Spinal cord (tissue), 10 donors: ENCODE results near the gene CCDC102B. TPM values are rescaled to one million over a fixed set of nuclear protein-coding genes. Genes with fewer than 3 reads are reported as not detected.

Experiments
- DNase-seq, 6 donors: peaks; one replicate each; pipeline versions ENCODE4 v3.0.0 to v3.0.0-alpha.2; 2013 to 2015; ENCODE audit warnings: low spot score in 6 of 6, low read depth in 4 of 6
- H3K27ac ChIP-seq: one replicate; pipeline ENCODE4 v1.5.1; 2013; ENCODE audit warnings: low read depth, low read length, control low read depth
- H3K27me3 ChIP-seq: one replicate; pipeline ENCODE4 v1.6.1; 2013; ENCODE audit warnings: low read length; ENCODE audit not compliant: control insufficient read depth, insufficient read depth
- H3K36me3 ChIP-seq: one replicate; pipeline ENCODE4 v1.6.1; 2013; ENCODE audit warnings: low read length; ENCODE audit not compliant: control insufficient read depth, insufficient read depth
- H3K4me1 ChIP-seq: one replicate; pipeline ENCODE4 v1.6.1; 2013; ENCODE audit warnings: low read length; ENCODE audit not compliant: control insufficient read depth, insufficient read depth
- H3K4me3 ChIP-seq: one replicate; pipeline ENCODE4 v1.5.1; 2013; ENCODE audit warnings: low read depth, low read length, control low read depth
- H3K9me3 ChIP-seq: one replicate; pipeline ENCODE4 v1.6.1; 2013; ENCODE audit warnings: low read length; ENCODE audit not compliant: control insufficient read depth, insufficient read depth
- WGBS: methylation state at CpG from one replicate; pipeline ENCODE4 v1.1.5; 2013; ENCODE audit warnings: missing lambda C conversion rate; ENCODE audit not compliant: insufficient coverage; 5-methylcytosine and 5-hydroxymethylcytosine counted together
- long read RNA-seq, 4 donors: transcript quantifications; one replicate each; lab custom pipeline, GENCODE V29; 2026
- polyA plus RNA-seq, 2 donors: library from polyadenylated mRNA; unstranded; fragments of 120-200 nt; gene quantifications; one replicate each; pipeline ENCODE4 v1.2.1, GENCODE V29; 2013; ENCODE audit not compliant: insufficient read length in 2 of 2
- total RNA-seq, 2 donors: library from RNA; depleted of rRNA in 1 of 2; stranded (reverse); fragments of 120-200 nt in 1 of 2; fragments of >200 nt in 1 of 2; gene quantifications; one replicate each; pipeline versions ENCODE4 v1.2.3 to v1.2.4, GENCODE V29; 2013 to 2014
- donor health status: healthy.

Gene CCDC102B
- 10 to 100 TPM; 19.4 to 21.2 TPM for total RNA-seq
- 10 to 100 TPM in 1 of 2 donors, 1 to 10 TPM in 1; 6.2 to 11.1 TPM for polyA plus RNA-seq
- long read RNA-seq, donor 1, partial matches to known transcripts = 0 of 3 reads
- long read RNA-seq, donor 1, other reads (novel, unspliced or antisense) = 0 of 3 reads
- long read RNA-seq, donor 2, partial matches to known transcripts = 0 of 1 reads
- long read RNA-seq, donor 2, other reads (novel, unspliced or antisense) = 0 of 1 reads
- long read RNA-seq, donor 3 = 0 reads
- long read RNA-seq, donor 4, partial matches to known transcripts = 0 of 1 reads
- long read RNA-seq, donor 4, other reads (novel, unspliced or antisense) = 0 of 1 reads

DNA sequence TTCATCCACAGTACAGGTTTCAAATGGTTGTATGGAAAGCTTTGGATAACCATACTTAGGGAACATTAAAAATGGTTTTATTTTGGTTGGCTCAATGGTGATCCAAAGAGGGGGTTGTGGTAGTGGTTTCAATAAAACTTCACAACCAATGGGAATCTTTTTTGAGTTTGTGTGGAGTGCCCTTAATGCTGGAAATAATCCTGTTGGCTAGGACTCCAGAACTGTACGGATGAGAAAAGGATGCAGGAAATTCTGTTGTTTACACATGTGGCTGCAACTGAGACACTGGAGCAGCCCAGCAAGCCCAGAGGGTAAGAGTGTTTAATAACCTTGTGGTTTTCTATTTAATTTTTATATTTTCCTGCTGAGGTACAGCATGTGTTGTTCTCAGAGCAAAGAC, at the start of gene CCDC102B:
TSS of gene CCDC102B (plus strand) at position 210 of the 400 bp plus-strand sequence. CDS start 38,684 bp downstream, outside the sequence.
- DNase-seq = peak in 1 of 6 donors; percentile 7
- Histone ChIP-seq H3K4me1 (no peaks in the 10 kb centered on the region), H3K4me3 (no peak within 1 kb of the TSS), H3K36me3 (no peaks in the 10 kb centered on the region), H3K27ac (no peak within 1 kb of the TSS), H3K9me3 (no peaks in the 10 kb centered on the region), H3K27me3 (no peaks in the 10 kb centered on the region)
- 55% methylated on average over 1 of the region's 1 CpG for WGBS

DNA sequence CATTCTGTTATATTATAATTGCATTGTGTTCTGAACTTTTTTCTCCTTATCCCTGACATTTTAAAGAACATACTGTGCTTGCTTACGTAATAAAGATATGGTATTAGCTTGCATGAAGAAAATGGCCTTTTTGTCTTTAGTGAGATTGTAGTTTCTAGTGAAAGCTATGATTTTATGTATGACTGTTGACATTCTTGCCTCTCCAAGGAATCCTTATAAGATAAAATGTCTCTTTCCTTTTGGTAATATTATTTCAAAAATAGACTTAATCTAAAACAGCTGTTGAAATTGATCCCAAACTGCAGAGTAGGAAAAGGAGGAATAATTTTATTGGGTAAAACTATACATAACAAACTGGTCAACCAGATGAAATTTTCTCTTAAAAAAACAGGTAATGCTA, 40.8 kb upstream of the CCDC102B start:
- H3K9me3 ChIP-seq = no peaks in the 10 kb centered on the region
- H3K36me3 ChIP-seq = no peaks in the 10 kb centered on the region
- H3K4me1 ChIP-seq = no peaks in the 10 kb centered on the region
- no peaks in the 10 kb centered on the region for H3K27me3 ChIP-seq
- no peak overlapping the region for H3K27ac ChIP-seq
- no peak overlapping the region for H3K4me3 ChIP-seq
- DNase-seq = no peak
- WGBS = no CpG with 5 or more reads among the region's 1 CpG

DNA sequence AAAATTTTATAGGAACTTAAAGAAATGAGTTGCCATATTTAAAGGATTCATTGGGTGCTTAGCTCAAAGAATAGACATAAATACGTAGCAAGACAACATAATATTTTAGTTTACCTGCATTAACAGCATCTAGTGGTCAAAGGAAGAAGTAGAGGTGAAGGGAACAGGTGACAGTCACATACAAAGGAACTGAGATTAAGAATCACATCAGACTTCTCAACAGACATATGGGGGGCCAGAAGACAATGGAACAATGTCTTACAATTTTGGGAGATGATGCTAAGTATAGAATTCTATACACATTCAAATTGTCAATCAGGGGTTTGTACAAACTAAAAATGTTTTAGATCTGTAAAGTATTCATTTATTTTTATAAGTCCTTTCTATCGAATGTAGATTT, 38.6 kb upstream of the CCDC102B start:
- Histone ChIP-seq H3K36me3 (no peaks in the 10 kb centered on the region), H3K27me3 (no peaks in the 10 kb centered on the region), H3K4me1 (no peaks in the 10 kb centered on the region), H3K4me3 (no peak overlapping the region), H3K27ac (no peak overlapping the region), H3K9me3 (no peaks in the 10 kb centered on the region)
- no peak for DNase-seq
- no CpG with 5 or more reads among the region's 2 CpGs for WGBS

DNA sequence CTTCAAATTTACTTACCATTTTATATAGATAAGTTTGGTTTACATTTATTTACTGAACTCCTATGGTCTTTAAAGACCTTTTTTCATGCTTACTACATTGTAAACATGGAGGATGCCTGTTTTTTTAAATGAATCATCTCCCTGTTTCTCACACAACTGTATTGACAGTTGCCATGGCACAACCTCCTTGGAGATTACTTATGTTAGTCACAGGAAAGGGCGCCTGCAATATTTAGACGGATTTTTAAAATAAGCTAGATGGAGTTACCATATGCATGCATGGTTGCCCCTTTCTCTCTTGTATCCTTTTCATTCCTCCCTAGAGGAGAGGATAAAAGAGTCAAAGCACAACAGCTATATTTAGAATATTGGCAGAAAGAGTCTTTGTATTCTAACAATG, 34.8 kb upstream of the CCDC102B start:
- no CpG with 5 or more reads among the region's 2 CpGs for WGBS
- Histone ChIP-seq H3K27me3 (no peaks in the 10 kb centered on the region), H3K27ac (no peak overlapping the region), H3K4me3 (no peak overlapping the region), H3K4me1 (no peaks in the 10 kb centered on the region), H3K36me3 (no peaks in the 10 kb centered on the region), H3K9me3 (no peaks in the 10 kb centered on the region)
- peak in 1 of 6 donors; percentile 38 for DNase-seq

DNA sequence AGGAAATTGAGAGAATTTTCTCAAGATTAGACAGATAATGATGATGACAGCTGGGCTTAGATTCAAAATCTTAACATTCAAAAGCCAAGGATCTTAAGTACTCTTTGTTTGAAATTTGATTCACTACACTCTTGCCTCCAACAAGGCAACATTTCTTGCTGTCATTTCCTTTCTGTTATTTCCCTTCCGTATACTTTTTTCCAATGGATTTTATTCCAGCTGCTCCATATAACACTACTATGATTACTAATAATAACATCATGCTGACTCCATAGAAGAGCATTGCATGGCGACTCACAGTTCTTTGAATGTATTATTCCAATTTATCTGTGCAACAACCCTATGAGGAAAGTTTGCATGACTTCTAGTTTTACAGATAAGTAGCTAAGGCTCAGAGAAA, 33.9 kb upstream of the CCDC102B start:
- Histone ChIP-seq H3K4me1 (no peaks in the 10 kb centered on the region), H3K4me3 (no peak overlapping the region), H3K9me3 (no peaks in the 10 kb centered on the region), H3K27me3 (no peaks in the 10 kb centered on the region), H3K27ac (no peak overlapping the region), H3K36me3 (no peaks in the 10 kb centered on the region)
- no CpG with 5 or more reads among the region's 2 CpGs for WGBS
- no peak for DNase-seq

DNA sequence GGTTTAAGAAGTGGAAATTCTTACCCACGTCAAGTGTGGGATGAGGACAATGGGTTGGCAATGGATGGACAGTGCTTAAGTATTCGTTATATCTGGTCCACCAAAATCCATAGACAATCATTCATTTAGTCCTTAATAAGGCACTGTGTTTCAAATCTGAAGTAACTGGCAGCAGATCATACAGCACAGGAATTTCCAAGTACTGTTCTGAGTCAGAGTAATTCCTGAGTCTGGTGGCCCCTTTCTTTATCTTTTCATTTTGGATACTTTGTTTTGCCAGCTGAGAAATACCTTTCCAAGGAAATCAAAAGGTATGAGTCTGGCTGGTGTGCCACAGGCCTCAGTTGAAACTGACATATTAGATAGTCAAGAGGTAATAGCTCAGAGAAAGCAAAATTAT, 31.4 kb upstream of the CCDC102B start:
- Histone ChIP-seq H3K27me3 (no peaks in the 10 kb centered on the region), H3K36me3 (no peaks in the 10 kb centered on the region), H3K4me3 (no peak overlapping the region), H3K4me1 (no peaks in the 10 kb centered on the region), H3K9me3 (no peaks in the 10 kb centered on the region), H3K27ac (no peak overlapping the region)
- WGBS = no CpG with 5 or more reads among the region's 2 CpGs
- DNase-seq = no peak

DNA sequence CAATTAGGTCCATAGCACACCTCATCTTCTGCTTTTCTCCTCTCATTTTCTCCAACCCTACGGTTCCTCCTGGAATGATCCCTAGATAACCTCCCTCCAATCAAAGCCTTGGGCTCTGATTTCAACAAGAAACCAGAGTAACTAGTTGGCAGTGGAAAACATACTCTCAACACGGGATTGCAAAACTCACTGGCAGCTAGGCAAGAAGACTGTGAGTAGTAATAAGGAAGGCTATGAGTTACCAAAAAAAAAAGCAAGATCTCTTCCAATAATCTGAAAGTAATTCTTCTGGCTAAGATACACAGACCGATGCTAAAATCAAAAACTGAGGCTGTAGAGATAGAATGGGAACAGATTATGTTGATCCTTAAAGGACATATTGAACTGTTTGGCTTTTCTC, 28.4 kb upstream of the CCDC102B start:
- Histone ChIP-seq H3K4me3 (no peak overlapping the region), H3K36me3 (no peaks in the 10 kb centered on the region), H3K9me3 (no peaks in the 10 kb centered on the region), H3K4me1 (no peaks in the 10 kb centered on the region), H3K27ac (no peak overlapping the region), H3K27me3 (no peaks in the 10 kb centered on the region)
- DNase-seq = no peak
- WGBS = 80% methylated on average over 1 of the region's 3 CpGs

DNA sequence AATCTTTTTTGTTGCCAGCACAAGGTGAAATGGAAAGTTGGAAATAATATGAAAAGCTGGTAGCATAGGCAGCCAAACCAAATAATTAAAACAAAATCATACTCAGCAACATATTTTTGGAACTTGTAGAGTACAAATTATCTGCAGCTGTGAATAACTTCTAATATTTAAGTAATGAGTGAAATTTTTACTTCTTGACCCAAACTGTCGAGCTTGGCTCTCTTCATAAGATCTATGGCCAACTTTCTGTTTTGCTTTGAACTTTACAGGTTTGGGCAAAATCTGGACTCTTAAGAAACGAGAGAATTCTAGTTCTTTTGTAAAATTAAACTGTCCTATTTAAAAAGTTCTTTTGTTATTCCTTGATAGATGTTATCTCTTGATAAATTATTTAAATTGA, 25.6 kb upstream of the CCDC102B start:
- no peaks in the 10 kb centered on the region for H3K27me3 ChIP-seq
- peak in 1 of 6 donors; percentile 8 for DNase-seq
- no peaks in the 10 kb centered on the region for H3K4me1 ChIP-seq
- no peaks in the 10 kb centered on the region for H3K9me3 ChIP-seq
- no peak overlapping the region for H3K4me3 ChIP-seq
- WGBS = no CpG with 5 or more reads among the region's 2 CpGs
- no peaks in the 10 kb centered on the region for H3K36me3 ChIP-seq
- H3K27ac ChIP-seq = no peak overlapping the region

DNA sequence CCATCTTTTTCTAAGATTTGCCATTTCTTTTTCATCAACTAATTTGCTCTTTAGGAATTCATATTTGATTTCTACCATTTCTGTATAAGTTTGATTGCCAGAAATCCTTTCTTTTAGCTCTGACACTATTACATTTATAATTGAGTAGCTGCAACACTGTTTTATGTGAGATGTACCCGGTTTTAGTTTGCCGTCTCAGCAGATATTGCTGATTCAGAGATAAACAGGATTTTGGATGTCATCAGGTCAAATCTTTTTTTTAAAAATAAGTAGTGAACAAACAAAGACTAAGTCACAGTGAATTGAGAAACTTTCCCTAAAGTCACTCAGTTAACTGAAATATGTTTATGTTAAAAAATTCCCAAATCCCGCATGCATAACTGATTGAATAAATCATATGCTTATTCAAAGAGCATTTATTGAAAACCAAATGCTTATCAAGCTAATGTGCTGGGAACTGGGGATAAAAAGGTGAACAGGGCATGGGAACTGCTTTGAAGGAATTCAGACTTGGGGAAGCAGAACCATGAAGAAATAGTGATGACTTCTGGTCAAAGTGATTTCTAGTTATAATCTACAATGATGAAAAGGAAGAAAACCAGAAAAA, 19.5 kb upstream of the CCDC102B start:
- Histone ChIP-seq H3K36me3 (no peaks in the 10 kb centered on the region), H3K9me3 (no peaks in the 10 kb centered on the region), H3K27me3 (no peaks in the 10 kb centered on the region), H3K27ac (no peak overlapping the region), H3K4me1 (no peaks in the 10 kb centered on the region), H3K4me3 (no peak overlapping the region)
- DNase-seq = no peak
- no CpG with 5 or more reads among the region's 3 CpGs for WGBS

DNA sequence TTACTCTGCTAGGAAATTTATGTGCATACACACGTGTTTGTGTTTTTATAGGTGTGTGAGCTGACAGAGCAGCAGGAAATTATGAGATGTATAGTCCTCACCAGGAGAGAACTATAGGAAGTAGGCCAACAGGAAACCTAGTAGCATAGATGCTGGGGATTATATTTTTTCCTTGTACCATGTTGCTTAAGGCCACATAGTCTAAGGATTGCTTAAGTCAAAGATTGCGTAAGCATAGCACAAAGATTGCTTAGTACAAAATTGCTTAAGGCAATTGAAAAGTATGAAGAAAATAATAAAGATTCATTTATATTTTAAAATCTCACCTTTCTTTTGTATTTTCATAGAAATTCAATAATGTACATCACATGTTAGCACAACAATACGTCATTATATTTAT, 18.7 kb upstream of the CCDC102B start:
- WGBS = 40% methylated on average over 1 of the region's 3 CpGs
- Histone ChIP-seq H3K4me3 (no peak overlapping the region), H3K27me3 (no peaks in the 10 kb centered on the region)

More for the DNA sequence above, 18.7 kb upstream of the CCDC102B start:
- DNase-seq = no peak
- Histone ChIP-seq H3K36me3 (no peaks in the 10 kb centered on the region), H3K4me1 (no peaks in the 10 kb centered on the region), H3K9me3 (no peaks in the 10 kb centered on the region), H3K27ac (no peak overlapping the region)
